ENCODE data around the gene ATP8B1.
"Not testable (repeated sequence)": the region's sequence is repeated elsewhere in the genome, so short reads cannot be mapped to it uniquely, and the experiment has no call there.

Gene ATP8B1

GRCh38 chr18:57759650-57760049 lies 43.5 kb downstream of the ATP8B1 start:
- no peak for DNase-seq

GRCh38 chr18:57755473-57756067 lies 47.5 kb downstream of the ATP8B1 start:
- DNase-seq: no peak

GRCh38 chr18:57754577-57755338 lies 48.4 kb downstream of the ATP8B1 start:
- no peak for DNase-seq

GRCh38 chr18:57753063-57753462 lies 50.1 kb downstream of the ATP8B1 start:
- no peak for DNase-seq

GRCh38 chr18:57749604-57749970 lies 53.5 kb downstream of the ATP8B1 start:
- no peak for DNase-seq

- no peak for DNase-seq
These were observed 54.1 kb downstream of the ATP8B1 start for GRCh38 chr18:57748770-57749603.

- DNase-seq: no peak
These were observed 55.1 kb downstream of the ATP8B1 start for GRCh38 chr18:57747809-57748680.

- DNase-seq: no peak
These were observed 58.9 kb downstream of the ATP8B1 start for GRCh38 chr18:57744211-57744694.

GRCh38 chr18:57743008-57743407 lies 60.1 kb downstream of the ATP8B1 start:
- DNase-seq: no peak

- no peak for DNase-seq
These were observed 61.8 kb downstream of the ATP8B1 start for GRCh38 chr18:57741273-57741672.

- no peak for DNase-seq
These were observed 65.0 kb downstream of the ATP8B1 start for GRCh38 chr18:57738078-57738477.

- no peak for DNase-seq
These were observed 65.6 kb downstream of the ATP8B1 start for GRCh38 chr18:57737400-57738060.

GRCh38 chr18:57735042-57735441 lies 68.1 kb downstream of the ATP8B1 start:
- DNase-seq: not testable (repeated sequence)

- no peak for DNase-seq
These were observed 69.3 kb downstream of the ATP8B1 start for GRCh38 chr18:57733861-57734260.

- no peak for DNase-seq
These were observed 73.0 kb downstream of the ATP8B1 start for GRCh38 chr18:57730146-57730545.

- DNase-seq: no peak
These were observed 74.1 kb downstream of the ATP8B1 start for GRCh38 chr18:57728941-57729511.

- DNase-seq: no peak
These were observed 74.9 kb downstream of the ATP8B1 start for GRCh38 chr18:57727952-57728807.

- DNase-seq: not testable (repeated sequence)
These were observed 83.7 kb downstream of the ATP8B1 start for GRCh38 chr18:57719211-57719935.

- no peak for DNase-seq
These were observed 86.6 kb downstream of the ATP8B1 start for GRCh38 chr18:57716549-57716948.

- no peak for DNase-seq
These were observed 87.4 kb downstream of the ATP8B1 start for GRCh38 chr18:57715671-57716070.

Data from stimulated activated naive CD4-positive, alpha-beta T cell treated with Interleukin-2 at 50 U/mL for 16 hours (primary cell).